BE2C (cell line): ENCODE measurements around the gene CENPM.
A peak's percentile ranks its signal among the peaks of the same experiment; 100 is the strongest.

ENCODE experiments used
- DNase-seq: peaks from one replicate; pipeline ENCODE4 v3.0.0-alpha.2; 2020
- H3K27me3 ChIP-seq: fragments of 250-450 bp; sonication (Bioruptor Pico); 2 replicates; pipeline ENCODE4 v1.5.1; 2020; ENCODE audit warnings: mild to moderate bottlenecking
- H3K36me3 ChIP-seq: fragments of 250-450 bp; sonication (Bioruptor Pico); 2 replicates; pipeline ENCODE4 v1.5.1; 2020; ENCODE audit warnings: mild to moderate bottlenecking
- H3K4me1 ChIP-seq: fragments of 250-450 bp; sonication (Bioruptor Pico); 2 replicates; pipeline ENCODE4 v1.5.1; 2020
- H3K4me3 ChIP-seq: 2 replicates; pipeline ENCODE4 v1.5.1; 2011; ENCODE audit warnings: low read depth, low read length
- H3K9me3 ChIP-seq: fragments of 250-450 bp; sonication (Bioruptor Pico); 2 replicates; pipeline ENCODE4 v1.5.1; 2020
- CTCF ChIP-seq: IDR thresholded peaks from 2 replicates; pipeline ENCODE4 v1.5.1; 2012; ENCODE audit warnings: mild to moderate bottlenecking, low read depth, low read length

CENPM gene

GRCh38 chr22:41914611-41915034 is 32.3 kb downstream of the CENPM start:
- H3K4me1 ChIP-seq, result no peaks in the 10 kb centered on the region
- H3K4me3 ChIP-seq, result no peak overlapping the region
- no peak for TF ChIP-seq CTCF
- H3K27me3 ChIP-seq, result peaks cover 86% of the 10 kb centered on the region
- no peaks in the 10 kb centered on the region for H3K36me3 ChIP-seq
- H3K9me3 ChIP-seq, result no peaks in the 10 kb centered on the region
- no peak for DNase-seq

- no peak for DNase-seq
- no peaks in the 10 kb centered on the region for H3K9me3 ChIP-seq
- H3K36me3 ChIP-seq, result no peaks in the 10 kb centered on the region
- no peak for TF ChIP-seq CTCF
- no peaks in the 10 kb centered on the region for H3K4me1 ChIP-seq
- H3K4me3 ChIP-seq, result no peak overlapping the region
- peaks cover 92% of the 10 kb centered on the region for H3K27me3 ChIP-seq
These were observed 33.0 kb downstream of the CENPM start for GRCh38 chr22:41913842-41914534.

- Histone ChIP-seq H3K4me1 (no peaks in the 10 kb centered on the region), H3K4me3 (no peak overlapping the region), H3K27me3 (peaks cover 89% of the 10 kb centered on the region), H3K9me3 (no peaks in the 10 kb centered on the region), H3K36me3 (no peaks in the 10 kb centered on the region)
- TF ChIP-seq CTCF, result no peak
- DNase-seq, result no peak
These were observed 33.8 kb downstream of the CENPM start for GRCh38 chr22:41913040-41913719.

GRCh38 chr22:41912338-41913039 is 34.5 kb downstream of the CENPM start:
- Histone ChIP-seq H3K4me1 (no peaks in the 10 kb centered on the region), H3K4me3 (no peak overlapping the region), H3K36me3 (peaks cover 1% of the 10 kb centered on the region), H3K27me3 (peaks cover 84% of the 10 kb centered on the region), H3K9me3 (no peaks in the 10 kb centered on the region)
- no peak for DNase-seq
- TF ChIP-seq CTCF, result no peak

- no peak for DNase-seq
- Histone ChIP-seq H3K4me1 (no peaks in the 10 kb centered on the region), H3K36me3 (peaks cover 6% of the 10 kb centered on the region), H3K4me3 (peak overlapping the region; percentile 20), H3K9me3 (no peaks in the 10 kb centered on the region), H3K27me3 (peaks cover 72% of the 10 kb centered on the region)
- no peak for TF ChIP-seq CTCF
These were observed 35.8 kb downstream of the CENPM start for GRCh38 chr22:41911001-41911611.
